Kasumi-1 (cell line): ENCODE measurements around the gene HOXD10.
A peak's percentile ranks its signal among the peaks of the same experiment; 100 is the strongest.

Source experiments
- DNase-seq, 2 experiments: peaks; one replicate each; lab custom pipeline; 2025; lab: John Stamatoyannopoulos, UW

The HOXD10 gene

GRCh38 chr2:176136374-176137251 is 20.0 kb downstream of the HOXD10 start:
- DNase-seq = no peak

DNA sequence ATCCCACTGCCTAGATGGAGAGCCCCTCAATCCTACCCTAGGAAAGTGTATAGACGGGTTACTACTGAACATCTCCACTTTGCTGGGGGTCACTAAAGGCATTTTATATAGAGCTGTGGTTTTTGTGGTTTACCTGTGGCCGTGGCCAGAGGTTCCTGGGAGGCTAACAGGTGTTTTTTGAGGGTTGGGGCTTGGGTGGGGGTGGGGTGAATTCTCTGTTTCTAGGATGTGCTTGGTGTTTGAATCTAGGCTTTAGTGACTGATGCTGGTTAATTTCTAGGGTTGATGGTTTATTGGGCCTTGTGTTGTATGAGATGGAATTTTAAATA is 20.6 kb downstream of the HOXD10 start:
- DNase-seq = no peak

GRCh38 chr2:176137906-176138305 is 21.3 kb downstream of the HOXD10 start:
- no peak for DNase-seq

GRCh38 chr2:176138526-176138922 is 21.9 kb downstream of the HOXD10 start:
- no peak for DNase-seq

- no peak for DNase-seq
Measured at GRCh38 chr2:176138923-176139660, 22.5 kb downstream of the HOXD10 start.

DNA sequence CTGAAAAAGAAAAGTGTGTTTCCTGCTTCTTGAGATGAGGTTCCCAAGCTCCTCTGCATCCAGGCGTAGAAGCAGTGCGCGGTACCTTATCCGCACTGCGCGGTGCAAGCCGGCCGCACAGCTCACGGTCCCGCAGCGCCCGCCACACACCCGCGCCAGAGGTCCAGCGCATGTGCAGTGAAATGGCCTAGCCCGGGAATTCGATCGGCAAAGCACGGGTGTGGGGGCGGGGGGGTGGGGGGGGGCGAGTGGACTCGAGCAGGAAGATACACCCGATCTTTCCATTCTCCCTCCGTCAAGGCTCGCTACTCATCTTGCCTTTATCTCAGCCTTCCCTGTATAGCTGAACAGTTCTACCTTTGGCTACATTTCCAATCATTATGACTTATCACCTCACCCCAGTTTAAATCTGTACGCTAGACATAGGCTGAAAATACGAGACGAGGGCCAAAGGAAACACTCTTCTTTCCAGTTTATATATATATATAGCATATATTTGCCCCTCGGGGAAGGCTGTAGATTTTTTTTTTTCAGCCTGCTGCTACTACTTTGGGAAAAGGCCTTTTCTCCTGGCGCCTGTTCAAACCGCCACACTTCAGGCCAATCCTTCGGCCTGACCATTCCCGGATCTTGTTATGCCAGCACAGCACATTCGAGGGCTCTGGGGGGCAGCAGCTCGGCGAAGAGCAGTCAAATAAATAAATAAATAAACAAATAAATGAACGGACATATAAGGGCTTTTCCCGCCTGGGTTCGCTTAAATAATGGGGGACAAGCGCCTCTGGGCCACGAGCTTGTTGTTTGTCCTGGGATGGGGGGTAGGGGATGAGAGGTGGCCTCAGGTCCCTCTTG is 23.3 kb downstream of the HOXD10 start:
- peak in 1 of 2 experiments; percentile 56 for DNase-seq

DNA sequence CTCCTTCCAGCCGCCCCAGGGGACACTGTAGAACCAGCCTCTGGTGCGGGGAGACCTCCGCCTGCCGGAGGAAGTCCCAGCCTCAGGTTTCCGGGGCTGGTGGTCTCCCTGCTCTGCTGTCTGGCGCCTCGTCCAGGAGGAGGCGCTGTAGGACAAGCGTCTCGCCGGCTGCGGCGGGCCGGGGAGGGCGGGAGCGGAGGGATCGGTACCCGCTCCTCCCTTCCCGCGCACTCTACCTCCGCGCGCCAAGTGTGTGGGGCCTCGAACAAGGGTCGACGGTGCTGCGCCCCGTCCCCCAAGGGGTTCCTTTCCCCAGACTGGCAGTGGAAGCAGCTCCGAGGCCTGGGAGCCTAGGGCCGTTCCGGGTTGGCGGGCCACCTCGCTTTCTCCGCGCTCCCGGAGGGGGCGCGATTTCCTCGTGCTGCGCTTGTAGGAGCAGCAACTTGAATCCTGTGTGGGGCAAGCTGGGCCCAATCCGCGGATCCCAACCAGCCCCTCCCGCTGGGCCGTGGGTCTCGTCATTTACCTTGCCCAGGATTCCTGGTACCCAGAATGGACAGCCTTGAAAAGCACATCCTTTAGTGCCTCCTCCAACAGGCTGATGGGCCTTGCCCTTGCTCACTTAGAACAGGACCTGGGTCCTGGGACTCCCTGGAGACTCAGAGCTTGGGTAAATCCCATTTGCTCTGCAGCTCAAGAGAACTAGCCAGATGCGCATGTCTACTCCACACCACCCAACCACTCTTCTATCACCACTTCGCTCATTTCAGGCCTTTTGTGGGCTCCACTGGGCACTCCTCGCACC is 24.1 kb downstream of the HOXD10 start:
- DNase-seq = peak; percentile 70 to 80

- DNase-seq = no peak
Measured at GRCh38 chr2:176142281-176142680, 25.7 kb downstream of the HOXD10 start.

DNA sequence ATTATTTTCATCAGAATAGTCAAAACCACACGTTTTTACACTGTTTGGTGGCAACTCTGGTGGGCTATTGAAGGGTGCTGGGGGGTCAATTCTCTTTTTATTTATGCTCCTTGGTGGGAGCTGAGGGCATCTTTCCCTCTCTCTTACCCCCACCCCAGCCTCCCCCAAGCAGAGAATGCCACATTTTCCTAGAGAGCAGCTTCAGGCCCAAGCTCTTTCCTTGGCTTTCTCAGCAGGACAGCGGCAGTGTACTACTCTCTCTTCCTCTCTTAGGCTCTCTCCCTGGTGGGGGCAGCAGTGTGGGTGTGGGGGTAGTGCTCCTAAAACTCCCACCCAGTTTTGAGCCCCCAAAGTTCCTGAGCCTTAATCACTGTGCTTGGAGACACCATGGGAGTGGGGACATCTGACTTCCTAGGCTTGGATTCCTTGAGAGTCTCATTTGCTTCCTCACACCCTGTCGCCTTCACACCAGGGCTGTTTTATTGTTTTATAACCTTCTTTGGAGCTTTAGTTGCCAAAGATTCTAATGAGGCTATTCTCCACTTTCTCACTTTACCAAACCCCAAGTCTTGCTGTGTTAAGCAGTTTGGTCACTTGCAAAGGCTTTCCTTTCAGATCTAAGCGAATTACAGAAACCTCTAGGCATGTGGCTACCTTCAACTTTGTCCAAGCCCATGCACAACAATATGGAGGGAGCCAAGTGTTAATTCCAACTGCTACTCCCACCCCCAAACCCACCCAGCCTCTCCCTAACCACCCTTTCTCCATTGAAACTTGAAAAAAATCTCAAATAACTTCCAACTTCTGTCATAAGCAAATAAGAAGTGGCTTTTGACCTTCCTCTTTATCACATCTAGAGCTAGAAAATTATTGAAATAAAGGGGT is 28.7 kb downstream of the HOXD10 start:
- no peak for DNase-seq

DNA sequence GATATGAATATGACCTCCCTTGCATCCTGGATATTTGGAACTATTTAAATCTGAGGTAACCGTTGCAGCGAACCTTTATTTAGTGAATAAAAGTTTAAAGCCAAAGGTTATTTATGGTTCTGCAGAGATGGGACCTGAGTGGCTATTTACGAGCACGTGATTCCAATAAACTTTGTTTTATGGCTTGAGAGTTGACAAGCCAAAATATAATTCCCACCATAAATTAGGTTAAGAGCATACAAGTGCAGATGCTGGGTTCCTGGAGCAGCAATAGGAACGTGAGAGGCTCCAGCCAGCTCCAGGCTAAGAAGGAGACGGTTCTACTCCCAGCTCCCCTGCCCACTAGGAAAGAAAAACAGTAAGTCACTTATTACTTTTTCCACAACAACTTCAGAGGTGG is 29.5 kb downstream of the HOXD10 start:
- no peak for DNase-seq

DNA sequence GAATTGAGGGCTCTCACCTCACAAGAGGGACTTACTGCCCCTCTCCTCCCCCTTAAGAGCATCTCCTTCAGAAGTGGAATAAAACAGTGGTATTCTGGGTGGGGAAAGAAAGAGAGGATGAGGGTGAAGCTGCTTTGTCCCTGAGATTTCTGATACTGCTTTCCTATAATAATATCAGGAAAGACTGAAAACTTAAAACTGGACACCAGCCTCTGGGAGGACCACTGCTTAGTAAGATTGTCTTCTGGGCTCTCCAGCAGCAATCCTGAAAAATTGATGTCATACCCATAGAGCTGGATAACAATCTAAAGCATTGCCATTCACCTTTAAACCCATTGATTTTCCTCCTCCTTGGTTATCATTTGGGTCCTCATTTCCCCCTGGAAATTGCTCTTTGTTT is 30.1 kb downstream of the HOXD10 start:
- DNase-seq = no peak

DNA sequence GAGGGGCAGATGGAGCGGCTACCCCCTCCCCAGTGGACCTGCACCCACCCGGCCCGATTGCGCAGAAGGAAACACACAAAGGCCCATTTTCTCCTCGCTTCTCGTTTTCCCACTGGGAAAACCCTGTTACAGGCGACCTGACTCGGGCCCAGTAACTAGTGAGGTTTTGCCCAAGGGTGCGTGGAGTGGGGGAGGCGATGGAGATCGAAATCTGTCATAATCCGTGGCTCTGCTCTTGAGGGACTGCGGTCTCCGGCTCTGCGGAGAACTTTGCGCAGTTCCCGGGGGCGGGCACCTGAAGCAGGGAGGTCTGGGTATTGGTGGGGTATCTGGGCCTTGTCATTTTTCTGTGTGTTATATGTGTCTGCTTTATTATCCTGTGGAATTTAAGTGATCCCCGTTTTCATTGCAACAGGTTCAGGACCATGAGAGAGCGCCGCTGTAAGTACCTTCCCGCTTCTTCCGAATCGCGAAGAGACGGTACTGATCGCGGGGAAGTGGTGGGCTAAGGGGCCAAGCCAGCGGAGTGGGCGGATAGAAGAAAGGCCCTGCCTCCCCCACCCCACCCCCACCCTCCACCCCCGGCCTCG is 30.7 kb downstream of the HOXD10 start:
- no peak for DNase-seq

GRCh38 chr2:176147800-176148496 is 31.4 kb downstream of the HOXD10 start:
- DNase-seq = no peak

GRCh38 chr2:176148751-176149421 is 32.3 kb downstream of the HOXD10 start:
- DNase-seq = no peak

GRCh38 chr2:176149481-176149938 is 32.9 kb downstream of the HOXD10 start:
- no peak for DNase-seq

DNA sequence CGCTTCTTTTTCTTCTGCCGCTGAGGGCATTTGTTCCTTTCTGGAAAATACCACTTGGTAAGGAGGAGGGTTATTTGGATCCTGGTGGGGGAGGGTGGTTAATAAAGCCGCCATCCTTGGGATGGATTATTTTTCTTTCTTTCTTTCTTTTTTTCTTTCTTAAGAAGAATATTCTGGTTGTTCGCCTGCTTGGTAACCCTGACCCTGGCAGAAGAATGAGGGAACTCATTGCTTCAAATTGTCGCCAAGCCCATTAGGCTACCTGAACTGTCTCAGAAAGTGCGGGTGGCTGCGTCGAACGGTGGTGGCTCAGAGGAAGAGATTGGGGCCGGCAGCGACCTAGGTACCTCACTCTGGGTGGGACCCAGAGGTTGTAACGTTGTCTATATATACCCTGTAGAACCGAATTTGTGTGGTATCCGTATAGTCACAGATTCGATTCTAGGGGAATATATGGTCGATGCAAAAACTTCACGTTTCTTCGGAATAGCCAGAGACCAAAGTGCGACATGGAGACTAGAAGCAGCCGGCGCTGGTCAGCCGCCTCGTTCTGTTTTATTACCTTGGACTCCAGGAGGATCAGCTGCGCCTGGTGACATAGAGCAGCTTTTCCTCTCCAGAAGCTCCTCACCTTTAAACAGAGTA is 33.5 kb downstream of the HOXD10 start:
- no peak for DNase-seq

- no peak for DNase-seq
Measured at GRCh38 chr2:176150584-176151441, 34.2 kb downstream of the HOXD10 start.
